SH-SY5Y (cell line): Measurements from ENCODE around the gene TAL2.

Experiments used
- GATA2 ChIP-seq: IDR thresholded peaks from 2 replicates; pipeline ENCODE4 v1.6.1; 2011; ENCODE audit warnings: mild to moderate bottlenecking, low read depth, low read length
- GATA3 ChIP-seq: IDR thresholded peaks from 2 replicates; pipeline ENCODE4 v1.6.1; 2011; ENCODE audit warnings: low read depth, mild to moderate bottlenecking, low read length, moderate library complexity

DNA sequence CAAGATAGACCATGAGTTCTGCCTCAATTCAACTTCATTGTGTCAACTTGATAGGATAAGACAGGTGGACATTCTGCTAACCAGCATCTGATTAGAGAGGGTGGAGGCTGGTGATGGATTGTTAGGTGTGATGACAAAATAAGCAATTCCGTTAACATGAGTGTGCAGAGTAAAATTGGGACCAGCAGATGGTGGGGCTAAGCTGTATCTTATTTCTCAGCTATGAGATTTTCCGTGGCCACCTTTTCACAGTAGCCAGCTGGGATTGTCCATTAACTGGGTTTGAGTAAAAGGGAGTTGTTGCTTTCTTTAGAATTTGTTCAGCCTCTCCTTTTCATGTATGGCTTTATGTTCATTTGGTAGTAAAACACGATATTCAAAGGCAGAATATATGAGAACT, 28.8 kb upstream of the TAL2 start:
- TF ChIP-seq GATA2 (no peak), GATA3 (no peak)
